Measurements from ENCODE around the gene ACOX3.

ACOX3 gene

DNA sequence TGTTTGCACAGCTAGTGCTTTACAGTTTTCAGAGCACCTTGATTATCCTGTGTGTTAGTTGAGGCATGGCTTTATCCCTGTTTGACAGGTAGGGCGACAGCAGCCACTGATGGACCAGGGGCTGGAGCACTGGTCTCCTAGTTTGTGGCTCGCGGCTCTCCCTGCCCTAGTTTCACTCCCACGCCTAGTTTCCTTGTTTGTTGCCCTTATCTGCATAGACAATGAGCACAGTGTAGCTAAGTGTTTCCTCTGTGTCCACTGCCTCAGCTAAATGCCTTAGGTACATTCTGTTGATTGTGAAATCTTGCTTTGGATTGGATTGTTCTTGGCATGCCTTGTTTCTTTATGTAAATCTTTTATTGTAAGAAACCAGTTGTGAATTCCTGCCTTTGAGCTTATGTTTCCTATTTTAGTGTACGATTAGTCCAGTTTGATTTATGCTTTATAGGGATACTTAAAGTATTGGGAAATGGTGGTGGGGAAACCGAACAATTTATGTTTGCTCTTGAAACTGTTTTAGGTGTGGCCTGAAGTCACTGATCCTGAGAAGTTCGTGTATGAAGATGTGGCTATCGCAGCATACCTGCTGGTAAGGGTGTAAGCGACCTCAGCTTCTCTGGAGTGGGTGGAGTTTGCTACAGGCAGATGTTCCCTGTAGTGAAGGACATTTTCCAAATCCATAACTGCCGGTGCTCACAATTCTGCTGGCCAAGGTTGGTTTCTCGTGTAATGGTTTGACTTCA lies 11.1 kb upstream of the ACOX3 start:
- Histone ChIP-seq H3K27ac (ENCODE audit: low read depth, low read length) (no peak overlapping the region), H3K4me3 (ENCODE audit: low read depth in 1 of 2, low read length in 2 of 2) (no peak overlapping the region), H3K9ac (ENCODE audit: low read depth in 1 of 2, low read length in 2 of 2) (no peak overlapping the region), H3K9me3 (ENCODE audit: control insufficient read depth in 1 of 2, low read length in 2 of 2) (no peaks in the 10 kb centered on the region), H3K27me3 (ENCODE audit: control insufficient read depth in 1 of 2, insufficient read depth in 2 of 2, low read length in 2 of 2) (no peaks in the 10 kb centered on the region), H3K36me3 (ENCODE audit: control insufficient read depth in 1 of 2, insufficient read depth in 2 of 2, low read length in 2 of 2) (peaks cover 28 to 84% of the 10 kb centered on the region in 2 donors), H3K4me1 (ENCODE audit: control insufficient read depth in 1 of 2, insufficient read depth in 2 of 2, low read length in 2 of 2) (peaks cover 0 to 4% of the 10 kb centered on the region in 2 donors)

DNA sequence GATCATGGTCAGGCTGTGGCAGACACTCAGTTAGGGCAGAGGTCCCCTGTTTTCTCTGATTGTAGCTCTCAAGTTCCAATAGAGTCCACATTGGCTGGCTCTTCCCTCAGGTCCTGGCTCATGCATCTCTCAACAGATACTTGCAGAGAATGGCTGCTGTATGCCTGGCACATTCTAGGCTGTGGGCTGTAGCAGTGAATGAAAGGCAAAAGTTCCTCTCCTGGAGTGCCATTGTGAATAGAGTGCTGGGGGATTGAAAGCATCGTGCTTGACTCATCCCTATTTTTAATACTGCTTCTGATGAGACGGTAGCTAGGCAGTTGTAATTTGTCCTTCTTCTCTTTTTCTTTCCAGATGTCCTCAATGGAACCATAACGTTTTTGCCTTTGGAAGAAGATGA lies 5.6 kb upstream of the ACOX3 start:
- Histone ChIP-seq H3K36me3 (ENCODE audit: control insufficient read depth in 1 of 2, insufficient read depth in 2 of 2, low read length in 2 of 2) (peaks cover 0 to 48% of the 10 kb centered on the region in 2 donors), H3K9ac (ENCODE audit: low read depth in 1 of 2, low read length in 2 of 2) (no peak overlapping the region), H3K4me1 (ENCODE audit: control insufficient read depth in 1 of 2, insufficient read depth in 2 of 2, low read length in 2 of 2) (peaks cover 22 to 24% of the 10 kb centered on the region in 2 donors), H3K9me3 (ENCODE audit: control insufficient read depth in 1 of 2, low read length in 2 of 2) (no peaks in the 10 kb centered on the region), H3K27ac (ENCODE audit: low read depth, low read length) (no peak overlapping the region), H3K27me3 (ENCODE audit: control insufficient read depth in 1 of 2, insufficient read depth in 2 of 2, low read length in 2 of 2) (no peaks in the 10 kb centered on the region), H3K4me3 (ENCODE audit: low read depth in 1 of 2, low read length in 2 of 2) (no peak overlapping the region)

DNA sequence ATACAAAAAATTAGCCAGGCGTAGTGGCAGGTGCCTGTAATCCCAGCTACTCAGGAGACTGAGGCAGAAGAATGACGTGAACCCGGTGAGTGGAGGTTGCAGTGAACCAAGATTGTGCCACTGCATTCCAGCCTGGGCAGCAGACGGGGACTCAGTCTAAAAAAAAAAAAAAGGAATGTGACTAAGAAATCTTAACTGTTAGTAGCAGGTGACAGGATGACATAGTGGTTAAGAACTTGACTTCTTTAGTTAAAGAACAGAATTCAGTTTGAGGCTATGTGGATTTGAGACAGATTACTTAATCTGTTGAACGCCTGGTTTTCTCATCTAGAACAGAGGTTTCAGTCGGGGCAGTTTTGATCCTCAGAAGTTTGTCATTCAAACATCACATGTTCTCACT lies 3.3 kb upstream of the ACOX3 start:
- Histone ChIP-seq H3K9ac (ENCODE audit: low read depth in 1 of 2, low read length in 2 of 2) (no peak overlapping the region), H3K9me3 (ENCODE audit: control insufficient read depth in 1 of 2, low read length in 2 of 2) (no peaks in the 10 kb centered on the region), H3K4me3 (ENCODE audit: low read depth in 1 of 2, low read length in 2 of 2) (no peak overlapping the region), H3K4me1 (ENCODE audit: control insufficient read depth in 1 of 2, insufficient read depth in 2 of 2, low read length in 2 of 2) (peaks cover 22 to 30% of the 10 kb centered on the region in 2 donors), H3K27ac (ENCODE audit: low read depth, low read length) (no peak overlapping the region), H3K36me3 (ENCODE audit: control insufficient read depth in 1 of 2, insufficient read depth in 2 of 2, low read length in 2 of 2) (peaks cover 0 to 31% of the 10 kb centered on the region in 2 donors), H3K27me3 (ENCODE audit: control insufficient read depth in 1 of 2, insufficient read depth in 2 of 2, low read length in 2 of 2) (no peaks in the 10 kb centered on the region)

DNA sequence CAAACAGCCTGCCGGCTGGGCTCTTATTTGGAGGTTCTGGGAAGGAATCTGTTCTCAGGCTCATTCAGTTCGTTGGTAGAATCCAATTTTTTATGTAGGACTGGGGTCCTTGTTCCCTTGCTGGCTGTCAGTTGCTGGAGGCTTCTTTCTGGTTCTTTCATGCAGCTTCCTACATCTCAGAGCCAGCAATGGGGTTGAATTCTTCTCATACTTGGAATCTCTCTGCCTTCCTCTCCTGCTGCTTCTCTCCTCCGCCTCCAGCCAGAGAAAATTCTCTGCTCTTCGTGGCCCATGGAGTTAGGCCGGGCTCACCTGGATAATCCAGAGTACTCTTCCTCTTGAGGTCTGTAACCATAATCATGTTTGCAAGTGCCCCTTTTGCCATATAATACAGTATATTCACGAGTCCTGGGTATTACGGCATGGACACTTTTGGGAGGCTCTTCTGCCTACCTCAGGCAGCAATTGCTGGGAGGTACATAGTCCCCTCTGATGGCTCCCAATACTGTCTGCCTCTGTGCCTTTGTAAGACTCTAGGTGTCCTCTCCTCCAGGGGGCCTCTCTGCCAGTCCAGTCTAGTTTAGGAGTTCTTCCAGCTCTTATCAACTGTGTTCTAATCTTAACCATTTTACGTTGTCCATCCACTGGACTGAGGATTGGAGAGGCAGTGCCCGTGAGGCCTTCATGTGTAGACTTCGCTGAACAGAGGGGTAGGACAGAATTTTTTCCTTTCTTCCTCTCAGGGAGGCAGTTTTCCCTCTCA lies 2.3 kb upstream of the ACOX3 start:
- H3K27ac ChIP-seq (ENCODE audit: low read depth, low read length): no peak overlapping the region
- peak overlapping the region in 1 of 2 donors; percentile 87 for H3K9ac ChIP-seq (ENCODE audit: low read depth in 1 of 2, low read length in 2 of 2)
- H3K27me3 ChIP-seq (ENCODE audit: control insufficient read depth in 1 of 2, insufficient read depth in 2 of 2, low read length in 2 of 2): no peaks in the 10 kb centered on the region
- H3K4me3 ChIP-seq (ENCODE audit: low read depth in 1 of 2, low read length in 2 of 2): peak overlapping the region in 1 of 2 donors; percentile 91
- peaks cover 0 to 21% of the 10 kb centered on the region in 2 donors for H3K36me3 ChIP-seq (ENCODE audit: control insufficient read depth in 1 of 2, insufficient read depth in 2 of 2, low read length in 2 of 2)
- H3K9me3 ChIP-seq (ENCODE audit: control insufficient read depth in 1 of 2, low read length in 2 of 2): no peaks in the 10 kb centered on the region
- peaks cover 22 to 30% of the 10 kb centered on the region in 2 donors for H3K4me1 ChIP-seq (ENCODE audit: control insufficient read depth in 1 of 2, insufficient read depth in 2 of 2, low read length in 2 of 2)

DNA sequence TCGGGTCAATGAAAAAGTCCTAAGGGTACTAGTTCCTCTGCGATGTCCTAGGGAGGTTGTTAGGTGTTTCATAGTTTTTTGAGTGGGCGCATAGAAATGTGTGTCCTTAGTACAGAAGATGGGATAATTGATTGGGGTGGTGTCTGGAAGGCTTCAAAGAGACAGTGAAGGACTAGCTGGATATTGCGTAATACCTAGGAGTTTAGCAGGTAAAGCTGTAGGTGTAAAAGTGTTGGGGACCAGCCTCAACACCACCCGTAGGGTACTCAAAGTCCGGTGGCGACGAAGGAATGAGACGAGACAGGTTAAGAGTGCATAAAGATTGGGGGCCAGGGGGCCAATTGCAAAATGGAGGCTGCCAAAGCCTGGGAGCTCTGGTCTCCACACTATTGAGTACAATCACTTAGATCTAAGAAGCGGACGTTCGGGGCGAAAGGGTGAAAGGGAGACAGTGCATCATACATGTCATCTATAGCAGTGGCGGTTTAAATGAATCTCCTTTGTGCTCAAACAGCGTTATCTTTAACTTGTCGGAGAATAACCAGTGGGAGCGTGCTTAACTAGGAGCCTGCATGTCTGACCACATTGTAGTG lies 1.1 kb upstream of the ACOX3 start:
- Histone ChIP-seq H3K9me3 (ENCODE audit: control insufficient read depth in 1 of 2, low read length in 2 of 2) (no peaks in the 10 kb centered on the region), H3K4me3 (ENCODE audit: low read depth in 1 of 2, low read length in 2 of 2) (peak overlapping the region; percentile 78 to 91), H3K9ac (ENCODE audit: low read depth in 1 of 2, low read length in 2 of 2) (peak overlapping the region; percentile 73 to 87), H3K4me1 (ENCODE audit: control insufficient read depth in 1 of 2, insufficient read depth in 2 of 2, low read length in 2 of 2) (peaks cover 22 to 30% of the 10 kb centered on the region in 2 donors), H3K27me3 (ENCODE audit: control insufficient read depth in 1 of 2, insufficient read depth in 2 of 2, low read length in 2 of 2) (no peaks in the 10 kb centered on the region), H3K27ac (ENCODE audit: low read depth, low read length) (no peak overlapping the region), H3K36me3 (ENCODE audit: control insufficient read depth in 1 of 2, insufficient read depth in 2 of 2, low read length in 2 of 2) (peaks cover 0 to 12% of the 10 kb centered on the region in 2 donors)

DNA sequence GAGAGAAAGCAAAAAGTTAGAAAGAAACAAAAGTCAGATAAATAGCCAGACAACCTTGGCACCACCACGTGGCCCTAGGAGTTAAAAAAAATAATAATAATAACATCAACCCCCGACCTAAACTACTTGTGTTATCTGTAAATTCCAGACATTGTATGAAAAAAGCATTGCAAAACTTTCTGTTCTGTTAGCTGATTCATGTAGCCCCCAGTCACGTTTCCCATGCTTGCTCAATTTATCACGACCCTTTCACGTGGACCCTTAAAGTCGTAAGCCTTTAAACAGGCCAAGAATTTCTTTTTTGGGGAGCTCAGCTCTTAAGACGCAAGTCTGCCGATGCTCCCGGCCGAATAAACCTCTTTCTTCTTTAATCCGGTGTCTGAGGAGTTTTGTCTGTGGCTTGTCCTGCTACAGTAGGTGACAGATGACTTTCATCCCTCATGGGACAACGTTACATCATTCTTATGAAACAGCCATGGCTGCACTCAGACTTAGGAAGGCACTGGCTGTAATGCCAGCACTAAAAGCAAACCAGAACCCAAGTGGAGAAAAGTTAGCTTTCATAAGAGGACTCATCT lies 520 bp downstream of the ACOX3 start:
- no peaks in the 10 kb centered on the region for H3K27me3 ChIP-seq (ENCODE audit: control insufficient read depth in 1 of 2, insufficient read depth in 2 of 2, low read length in 2 of 2)
- H3K4me1 ChIP-seq (ENCODE audit: control insufficient read depth in 1 of 2, insufficient read depth in 2 of 2, low read length in 2 of 2): peaks cover 22 to 37% of the 10 kb centered on the region in 2 donors
- peak overlapping the region; percentile 78 to 91 for H3K4me3 ChIP-seq (ENCODE audit: low read depth in 1 of 2, low read length in 2 of 2)
- peaks cover 0 to under 1% of the 10 kb centered on the region in 2 donors for H3K36me3 ChIP-seq (ENCODE audit: control insufficient read depth in 1 of 2, insufficient read depth in 2 of 2, low read length in 2 of 2)
- peak overlapping the region; percentile 73 to 87 for H3K9ac ChIP-seq (ENCODE audit: low read depth in 1 of 2, low read length in 2 of 2)
- no peaks in the 10 kb centered on the region for H3K9me3 ChIP-seq (ENCODE audit: control insufficient read depth in 1 of 2, low read length in 2 of 2)
- H3K27ac ChIP-seq (ENCODE audit: low read depth, low read length): peak overlapping the region; percentile 90

DNA sequence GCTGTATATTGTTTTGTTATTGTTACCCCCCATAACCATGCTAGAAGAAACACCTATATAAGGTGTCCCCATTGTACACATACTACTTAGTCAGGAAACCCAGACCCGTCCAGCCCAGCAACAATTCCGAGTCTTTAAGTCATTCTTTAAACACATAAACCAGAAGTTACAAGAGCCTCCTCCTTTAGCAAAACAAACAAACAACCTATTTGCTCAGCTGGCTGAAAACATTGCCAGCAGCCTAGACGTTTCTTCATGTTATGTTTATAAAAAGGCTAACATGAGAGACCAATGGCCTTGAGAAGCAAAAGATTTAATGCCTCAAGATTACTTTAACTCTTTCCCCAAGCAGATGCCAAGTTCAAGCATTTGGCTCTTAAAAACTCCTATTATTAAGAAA lies 1.4 kb downstream of the ACOX3 start:
- H3K27me3 ChIP-seq (ENCODE audit: control insufficient read depth in 1 of 2, insufficient read depth in 2 of 2, low read length in 2 of 2): no peaks in the 10 kb centered on the region
- H3K4me1 ChIP-seq (ENCODE audit: control insufficient read depth in 1 of 2, insufficient read depth in 2 of 2, low read length in 2 of 2): peaks cover 25 to 42% of the 10 kb centered on the region in 2 donors
- H3K9me3 ChIP-seq (ENCODE audit: control insufficient read depth in 1 of 2, low read length in 2 of 2): no peaks in the 10 kb centered on the region
- peak overlapping the region in 1 of 2 donors; percentile 78 for H3K4me3 ChIP-seq (ENCODE audit: low read depth in 1 of 2, low read length in 2 of 2)
- no peaks in the 10 kb centered on the region for H3K36me3 ChIP-seq (ENCODE audit: control insufficient read depth in 1 of 2, insufficient read depth in 2 of 2, low read length in 2 of 2)
- no peak overlapping the region for H3K9ac ChIP-seq (ENCODE audit: low read depth in 1 of 2, low read length in 2 of 2)
- H3K27ac ChIP-seq (ENCODE audit: low read depth, low read length): no peak overlapping the region

DNA sequence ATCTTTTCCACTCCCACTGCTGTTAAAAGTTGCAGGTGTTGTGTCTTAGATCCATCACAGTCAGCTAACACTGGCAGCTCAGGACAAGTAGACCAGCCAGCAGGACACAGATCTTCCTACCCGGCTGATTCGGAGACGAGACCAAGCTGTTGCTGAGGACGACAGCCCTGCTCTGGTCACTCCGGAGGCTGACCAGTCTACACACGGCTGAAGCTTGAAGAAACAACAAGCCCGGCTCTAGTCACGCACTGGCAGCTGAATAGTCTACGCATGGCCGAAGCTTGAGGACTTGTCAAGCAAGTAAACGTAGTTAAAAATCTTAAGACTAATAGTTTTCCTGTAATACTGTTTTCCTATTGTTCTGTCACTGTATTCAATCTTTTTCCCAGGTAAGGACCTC lies 1.8 kb downstream of the ACOX3 start:
- Histone ChIP-seq H3K9ac (ENCODE audit: low read depth in 1 of 2, low read length in 2 of 2) (no peak overlapping the region), H3K27ac (ENCODE audit: low read depth, low read length) (no peak overlapping the region), H3K4me1 (ENCODE audit: control insufficient read depth in 1 of 2, insufficient read depth in 2 of 2, low read length in 2 of 2) (peaks cover 26 to 44% of the 10 kb centered on the region in 2 donors), H3K36me3 (ENCODE audit: control insufficient read depth in 1 of 2, insufficient read depth in 2 of 2, low read length in 2 of 2) (no peaks in the 10 kb centered on the region), H3K9me3 (ENCODE audit: control insufficient read depth in 1 of 2, low read length in 2 of 2) (no peaks in the 10 kb centered on the region), H3K4me3 (ENCODE audit: low read depth in 1 of 2, low read length in 2 of 2) (no peak overlapping the region), H3K27me3 (ENCODE audit: control insufficient read depth in 1 of 2, insufficient read depth in 2 of 2, low read length in 2 of 2) (no peaks in the 10 kb centered on the region)

DNA sequence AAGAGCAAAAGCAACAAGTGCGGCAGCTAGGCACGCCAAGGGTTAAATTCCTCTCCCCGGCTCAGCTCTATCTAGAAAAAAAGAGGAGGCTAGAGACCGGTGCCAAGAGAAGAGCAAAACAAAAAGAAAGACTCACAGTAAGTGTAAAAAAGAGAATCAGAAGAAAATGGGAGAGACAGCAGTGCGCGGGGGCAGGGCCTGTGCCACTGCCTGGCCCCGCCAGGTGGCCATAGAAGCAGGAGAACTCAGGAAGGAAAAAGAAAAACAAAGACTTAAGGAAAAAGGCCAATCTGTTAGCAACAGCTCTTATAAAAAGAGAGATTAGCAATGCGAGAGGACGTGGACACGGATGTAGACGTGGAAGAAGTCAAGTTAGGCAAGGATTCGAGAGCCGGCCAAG lies 3.2 kb downstream of the ACOX3 start:
- Histone ChIP-seq H3K4me3 (ENCODE audit: low read depth in 1 of 2, low read length in 2 of 2) (no peak overlapping the region), H3K36me3 (ENCODE audit: control insufficient read depth in 1 of 2, insufficient read depth in 2 of 2, low read length in 2 of 2) (no peaks in the 10 kb centered on the region), H3K4me1 (ENCODE audit: control insufficient read depth in 1 of 2, insufficient read depth in 2 of 2, low read length in 2 of 2) (peaks cover 16 to 32% of the 10 kb centered on the region in 2 donors), H3K9me3 (ENCODE audit: control insufficient read depth in 1 of 2, low read length in 2 of 2) (no peaks in the 10 kb centered on the region), H3K27me3 (ENCODE audit: control insufficient read depth in 1 of 2, insufficient read depth in 2 of 2, low read length in 2 of 2) (no peaks in the 10 kb centered on the region), H3K27ac (ENCODE audit: low read depth, low read length) (no peak overlapping the region), H3K9ac (ENCODE audit: low read depth in 1 of 2, low read length in 2 of 2) (no peak overlapping the region)

Measured in duodenal mucosa (tissue), 2 donors.